Activated CD4-positive, alpha-beta T cell treated with anti-CD3 and anti-CD28 coated beads, Interleukin-2, amount 50 U/mL, for 16 hours (primary cell): ENCODE results near the gene IQGAP2.

Experiments
- DNase-seq: peaks from one replicate; pipeline ENCODE4 v3.0.0-alpha.2; 2020

Gene IQGAP2

GRCh38 chr5:76479281-76479680, 76.2 kb downstream of the IQGAP2 start:
- DNase-seq, result no peak

- DNase-seq, result no peak
Measured at GRCh38 chr5:76479973-76480667, 77.0 kb downstream of the IQGAP2 start.

GRCh38 chr5:76482984-76483383, 79.9 kb downstream of the IQGAP2 start:
- DNase-seq, result no peak

GRCh38 chr5:76483433-76483832, 80.3 kb downstream of the IQGAP2 start:
- no peak for DNase-seq

GRCh38 chr5:76483881-76484280, 80.8 kb downstream of the IQGAP2 start:
- no peak for DNase-seq

GRCh38 chr5:76485511-76485910, 82.4 kb downstream of the IQGAP2 start:
- DNase-seq, result no peak

GRCh38 chr5:76487386-76487785, 84.3 kb downstream of the IQGAP2 start:
- no peak for DNase-seq

GRCh38 chr5:76487821-76488220, 84.7 kb downstream of the IQGAP2 start:
- DNase-seq, result no peak

GRCh38 chr5:76488969-76489368, 85.9 kb downstream of the IQGAP2 start:
- no peak for DNase-seq

GRCh38 chr5:76489877-76490688, 87.0 kb downstream of the IQGAP2 start:
- DNase-seq, result no peak

- DNase-seq, result no peak
Measured at GRCh38 chr5:76490960-76491359, 87.9 kb downstream of the IQGAP2 start.

GRCh38 chr5:76492819-76493189, 89.7 kb downstream of the IQGAP2 start:
- DNase-seq, result no peak

GRCh38 chr5:76493190-76493837, 90.2 kb downstream of the IQGAP2 start:
- no peak for DNase-seq

- DNase-seq, result no peak
Measured at GRCh38 chr5:76494201-76494600, 91.1 kb downstream of the IQGAP2 start.

GRCh38 chr5:76495870-76496269, 92.8 kb downstream of the IQGAP2 start:
- DNase-seq, result no peak

GRCh38 chr5:76497065-76497460, 94.0 kb downstream of the IQGAP2 start:
- DNase-seq, result no peak

GRCh38 chr5:76497986-76498717, 95.1 kb downstream of the IQGAP2 start:
- DNase-seq, result no peak

- DNase-seq, result no peak
Measured at GRCh38 chr5:76499507-76500161, 96.5 kb downstream of the IQGAP2 start.

- DNase-seq, result no peak
Measured at GRCh38 chr5:76500633-76501393, 97.7 kb downstream of the IQGAP2 start.

- no peak for DNase-seq
Measured at GRCh38 chr5:76503929-76504328, 100.8 kb downstream of the IQGAP2 start.

GRCh38 chr5:76504901-76505564, 101.9 kb downstream of the IQGAP2 start:
- DNase-seq, result no peak
